ENCODE data around the gene KCNG2.

Gene KCNG2

DNA sequence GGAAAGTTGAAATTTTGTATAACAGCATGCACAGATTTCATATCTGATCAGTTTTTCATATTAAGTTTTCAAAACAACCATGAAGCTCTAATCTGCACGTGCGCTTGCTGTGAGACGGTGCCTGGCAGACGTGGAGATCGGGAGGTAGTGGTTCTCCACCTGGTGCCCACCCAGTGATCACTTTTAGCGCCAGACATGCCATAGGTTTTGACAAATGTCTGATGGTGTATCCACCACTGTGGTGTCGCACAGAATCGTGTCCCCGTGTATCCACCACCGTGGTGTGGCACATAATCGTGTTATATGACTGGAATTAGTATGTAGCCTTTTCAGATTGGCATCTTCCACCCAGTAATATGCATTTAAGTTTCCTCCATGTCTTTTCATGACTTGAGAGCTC lies 40.9 kb upstream of the KCNG2 start:
- Histone ChIP-seq H3K27me3 (no peaks in the 10 kb centered on the region), H3K36me3 (peaks cover 36% of the 10 kb centered on the region), H3K4me1 (ENCODE audit: control insufficient read depth in 1 of 2, insufficient read depth in 1 of 2, low read depth in 1 of 2, low read length in 1 of 2) (no peaks in the 10 kb centered on the region), H3K4me3 (ENCODE audit: low read depth in 1 of 2, low read length in 1 of 2) (no peak overlapping the region), H3K27ac (no peak overlapping the region), H3K9me3 (peaks cover 4% of the 10 kb centered on the region)
- TF ChIP-seq, protein P1, sequence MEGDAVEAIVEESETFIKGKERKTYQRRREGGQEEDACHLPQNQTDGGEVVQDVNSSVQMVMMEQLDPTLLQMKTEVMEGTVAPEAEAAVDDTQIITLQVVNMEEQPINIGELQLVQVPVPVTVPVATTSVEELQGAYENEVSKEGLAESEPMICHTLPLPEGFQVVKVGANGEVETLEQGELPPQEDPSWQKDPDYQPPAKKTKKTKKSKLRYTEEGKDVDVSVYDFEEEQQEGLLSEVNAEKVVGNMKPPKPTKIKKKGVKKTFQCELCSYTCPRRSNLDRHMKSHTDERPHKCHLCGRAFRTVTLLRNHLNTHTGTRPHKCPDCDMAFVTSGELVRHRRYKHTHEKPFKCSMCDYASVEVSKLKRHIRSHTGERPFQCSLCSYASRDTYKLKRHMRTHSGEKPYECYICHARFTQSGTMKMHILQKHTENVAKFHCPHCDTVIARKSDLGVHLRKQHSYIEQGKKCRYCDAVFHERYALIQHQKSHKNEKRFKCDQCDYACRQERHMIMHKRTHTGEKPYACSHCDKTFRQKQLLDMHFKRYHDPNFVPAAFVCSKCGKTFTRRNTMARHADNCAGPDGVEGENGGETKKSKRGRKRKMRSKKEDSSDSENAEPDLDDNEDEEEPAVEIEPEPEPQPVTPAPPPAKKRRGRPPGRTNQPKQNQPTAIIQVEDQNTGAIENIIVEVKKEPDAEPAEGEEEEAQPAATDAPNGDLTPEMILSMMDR (IDR thresholded peaks at IDR 0.05), result no peak

DNA sequence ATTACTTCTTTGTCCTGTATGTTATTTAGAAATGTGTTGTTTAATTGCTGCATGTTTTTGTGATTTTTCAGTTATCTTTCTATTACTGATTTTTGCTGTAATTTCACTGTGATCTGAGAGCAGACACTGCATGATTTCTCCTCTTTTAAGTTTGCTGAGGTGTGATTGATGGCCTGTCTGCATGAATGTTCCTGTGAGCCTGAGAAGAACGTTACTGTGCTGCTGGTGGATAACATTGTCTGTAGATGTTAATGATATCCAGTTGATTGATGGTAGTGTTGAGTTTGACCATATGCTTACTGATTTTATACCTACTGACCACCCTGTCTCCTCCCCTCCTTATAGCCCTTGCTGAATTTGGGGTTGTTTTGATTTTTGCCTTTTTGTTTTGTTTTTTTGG lies 37.4 kb upstream of the KCNG2 start:
- Histone ChIP-seq H3K9me3 (no peaks in the 10 kb centered on the region), H3K36me3 (peaks cover 10% of the 10 kb centered on the region)
- TF ChIP-seq, protein P1 (IDR thresholded peaks at IDR 0.05), result no peak

DNA sequence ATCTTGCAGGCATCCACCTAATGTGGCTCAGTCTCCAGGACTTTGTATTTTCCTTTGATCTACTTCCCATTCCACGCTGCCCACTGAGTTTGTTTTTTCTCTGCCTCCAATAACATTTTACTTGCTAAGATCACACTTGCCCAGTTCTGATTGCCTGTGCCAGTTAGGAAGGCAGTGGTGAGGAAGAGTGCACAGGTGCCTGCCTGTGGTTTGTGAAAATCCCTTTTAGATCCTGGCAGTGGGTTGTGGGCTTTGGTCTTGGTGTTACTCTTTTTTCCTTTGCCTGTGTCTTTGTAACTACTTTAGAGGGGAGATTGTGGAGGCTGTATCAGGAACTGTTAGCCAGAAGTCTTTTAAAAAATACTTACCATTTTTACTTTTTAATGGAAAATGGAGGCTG lies 36.9 kb upstream of the KCNG2 start:
- no peak overlapping the region for H3K27ac ChIP-seq
- H3K9me3 ChIP-seq, result no peaks in the 10 kb centered on the region
- TF ChIP-seq, protein P1 (IDR thresholded peaks at IDR 0.05), result no peak
- peaks cover 5% of the 10 kb centered on the region for H3K36me3 ChIP-seq
- no peak overlapping the region for H3K4me3 ChIP-seq (ENCODE audit: low read depth in 1 of 2, low read length in 1 of 2)
- no peaks in the 10 kb centered on the region for H3K27me3 ChIP-seq
- H3K4me1 ChIP-seq (ENCODE audit: control insufficient read depth in 1 of 2, insufficient read depth in 1 of 2, low read depth in 1 of 2, low read length in 1 of 2), result no peaks in the 10 kb centered on the region

More for the DNA sequence above, 37.4 kb upstream of the KCNG2 start:
- H3K4me1 ChIP-seq (ENCODE audit: control insufficient read depth in 1 of 2, insufficient read depth in 1 of 2, low read depth in 1 of 2, low read length in 1 of 2), result no peaks in the 10 kb centered on the region
- H3K27me3 ChIP-seq, result no peaks in the 10 kb centered on the region
- no peak overlapping the region for H3K27ac ChIP-seq
- no peak overlapping the region for H3K4me3 ChIP-seq (ENCODE audit: low read depth in 1 of 2, low read length in 1 of 2)

DNA sequence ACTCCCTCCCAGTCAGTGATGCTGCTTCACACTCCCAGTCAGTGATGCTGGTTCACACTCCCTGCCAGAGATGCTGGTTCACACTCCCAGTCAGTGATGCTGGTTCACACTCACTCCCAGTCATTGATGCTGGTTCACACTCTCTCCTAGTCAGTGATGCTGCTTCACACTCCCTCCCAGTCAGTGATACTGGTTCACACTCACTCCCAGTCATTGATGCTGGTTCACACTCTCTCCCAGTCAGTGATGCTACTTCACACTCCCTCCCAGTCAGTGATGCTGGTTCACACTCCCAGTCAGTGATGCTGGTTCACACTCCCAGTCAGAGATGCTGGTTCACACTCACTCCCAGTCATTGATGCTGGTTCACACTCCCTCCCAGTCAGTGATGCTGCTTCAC lies 34.3 kb upstream of the KCNG2 start:
- TF ChIP-seq, protein P1 (IDR thresholded peaks at IDR 0.05), result no peak
- Histone ChIP-seq H3K27me3 (no peaks in the 10 kb centered on the region), H3K9me3 (no peaks in the 10 kb centered on the region), H3K4me1 (ENCODE audit: control insufficient read depth in 1 of 2, insufficient read depth in 1 of 2, low read depth in 1 of 2, low read length in 1 of 2) (no peaks in the 10 kb centered on the region), H3K27ac (no peak overlapping the region), H3K36me3 (no peaks in the 10 kb centered on the region), H3K4me3 (ENCODE audit: low read depth in 1 of 2, low read length in 1 of 2) (no peak overlapping the region)

DNA sequence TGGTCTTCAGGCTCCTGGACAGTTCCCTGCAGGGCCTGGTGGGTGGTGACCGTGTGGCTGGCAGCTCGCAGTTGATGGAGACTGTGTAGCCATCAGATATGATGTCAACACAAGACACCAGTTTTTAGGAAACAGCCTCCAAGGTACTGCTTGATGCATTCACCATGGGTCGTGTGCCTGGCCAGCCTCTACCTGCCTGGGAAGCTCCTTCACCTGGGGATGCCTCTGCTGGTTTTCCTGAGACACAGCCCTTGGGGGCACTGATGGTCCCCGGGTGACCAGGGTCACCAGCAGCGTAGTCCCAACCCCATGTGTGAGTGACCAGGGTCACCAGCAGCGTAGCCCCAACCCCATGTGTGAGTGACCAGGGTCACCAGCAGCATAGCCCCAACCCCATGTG lies 33.6 kb upstream of the KCNG2 start:
- TF ChIP-seq, protein P1 (IDR thresholded peaks at IDR 0.05), result no peak

More for the DNA sequence above, 33.6 kb upstream of the KCNG2 start:
- Histone ChIP-seq H3K4me3 (ENCODE audit: low read depth in 1 of 2, low read length in 1 of 2) (no peak overlapping the region), H3K36me3 (no peaks in the 10 kb centered on the region), H3K27ac (no peak overlapping the region), H3K9me3 (no peaks in the 10 kb centered on the region), H3K4me1 (ENCODE audit: control insufficient read depth in 1 of 2, insufficient read depth in 1 of 2, low read depth in 1 of 2, low read length in 1 of 2) (no peaks in the 10 kb centered on the region), H3K27me3 (no peaks in the 10 kb centered on the region)

All from neutrophil (primary cell).